GM23248 (cell line): Measurements from ENCODE around the gene MYEOV. TPM values are rescaled to one million over a fixed set of nuclear protein-coding genes. Genes with fewer than 3 reads are reported as not detected.

Experiments used
- DNase-seq: peaks from one replicate; pipeline ENCODE4 v3.0.0-alpha.2; 2015
- H2AFZ ChIP-seq: fragments of 200-600 bp; sonication (generic); 2 replicates; pipeline ENCODE4 v1.6.1; 2016; ENCODE audit warnings: antibody characterized with exemption
- H3F3A ChIP-seq: fragments of 200-600 bp; sonication (generic); 2 replicates; pipeline ENCODE4 v1.6.1; 2016; ENCODE audit warnings: mild to moderate bottlenecking, antibody characterized with exemption, mixed run types; ENCODE audit not compliant: insufficient read depth
- H3K27ac ChIP-seq: fragments of 200-600 bp; sonication (generic); 2 replicates; pipeline ENCODE4 v1.5.1; 2016; ENCODE audit warnings: mild to moderate bottlenecking
- H3K27me3 ChIP-seq: fragments of 200-600 bp; sonication (generic); replicated peaks from 2 replicates; pipeline ENCODE4 v1.6.1; 2016; ENCODE audit warnings: mild to moderate bottlenecking; ENCODE audit not compliant: insufficient read depth
- H3K36me3 ChIP-seq: fragments of 200-600 bp; sonication (generic); 2 replicates; pipeline ENCODE4 v1.6.1; 2016; ENCODE audit warnings: low read depth, mild to moderate bottlenecking
- H3K4me1 ChIP-seq: fragments of 200-600 bp; sonication (generic); 2 replicates; pipeline ENCODE4 v1.6.1; 2016; ENCODE audit warnings: mild to moderate bottlenecking; ENCODE audit not compliant: insufficient read depth
- H3K4me2 ChIP-seq: fragments of 200-600 bp; sonication (generic); one replicate; pipeline ENCODE4 v1.6.1; 2016; ENCODE audit warnings: mild to moderate bottlenecking; ENCODE audit not compliant: unreplicated experiment
- H3K4me3 ChIP-seq: fragments of 200-600 bp; sonication (generic); 2 replicates; pipeline ENCODE4 v1.5.1; 2016; ENCODE audit warnings: mild to moderate bottlenecking
- H3K79me2 ChIP-seq: fragments of 200-600 bp; sonication (generic); 2 replicates; pipeline ENCODE4 v1.6.1; 2016; ENCODE audit warnings: mild to moderate bottlenecking; ENCODE audit not compliant: insufficient read depth
- H3K9ac ChIP-seq: fragments of 200-600 bp; sonication (generic); 2 replicates; pipeline ENCODE4 v1.6.1; 2016; ENCODE audit warnings: mild to moderate bottlenecking
- H3K9me2 ChIP-seq: fragments of 200-600 bp; sonication (generic); 2 replicates; pipeline ENCODE4 v1.6.1; 2016; ENCODE audit warnings: mixed run types, mild to moderate bottlenecking, moderate library complexity; ENCODE audit not compliant: insufficient read depth
- H3K9me3 ChIP-seq: fragments of 200-600 bp; sonication (generic); one replicate; pipeline ENCODE4 v1.6.1; 2017; ENCODE audit warnings: low read depth
- H4K20me1 ChIP-seq: fragments of 200-600 bp; sonication (generic); 2 replicates; pipeline ENCODE4 v1.6.0; 2016; ENCODE audit not compliant: insufficient read depth
- EZH2 ChIP-seq: fragments of 200-600 bp; sonication (generic); IDR thresholded peaks from 2 replicates; pipeline ENCODE4 v1.6.1; 2018; ENCODE audit warnings: antibody characterized with exemption, mild to moderate bottlenecking; ENCODE audit not compliant: insufficient read depth, poor library complexity, severe bottlenecking
- EZH2phosphoT487 ChIP-seq: fragments of 200-600 bp; sonication (generic); IDR thresholded peaks from 2 replicates; pipeline ENCODE4 v1.6.1; 2018; ENCODE audit warnings: antibody characterized with exemption, moderate library complexity, mild to moderate bottlenecking, low read depth; ENCODE audit not compliant: insufficient read depth
- WGBS, 2 experiments: methylation state at CpG; one replicate each; pipeline ENCODE4 v1.1.6; 2015 to 2017; ENCODE audit warnings: low lambda C conversion rate in 2 of 2, low coverage in 1 of 2; ENCODE audit errors: missing lambda C conversion rate in 2 of 2; 5-methylcytosine and 5-hydroxymethylcytosine counted together
- in situ Hi-C: fragments of 300-500 bp; cut with MboI; formaldehyde crosslinking; loops from 2 replicates; pipeline ENCODE4 v1.15.0; 2020
- polyA plus RNA-seq: library from polyadenylated mRNA; unstranded; fragments of >200 nt; fragmentation: Nextera tagmentation; extraction: Ambion mirVana; gene quantifications from 2 replicates; pipeline ENCODE4 v1.2.1, GENCODE V29; 2016
- total RNA-seq: library from RNA; depleted of rRNA; stranded (reverse); fragments of >200 nt; shearing (Covaris generic); gene quantifications from 2 replicates; pipeline ENCODE4 v1.2.3, GENCODE V29; 2014

Gene MYEOV
- total and polyA plus RNA-seq, 2 experiments from 2014 or later, result 0.86 to 7.2 TPM

DNA sequence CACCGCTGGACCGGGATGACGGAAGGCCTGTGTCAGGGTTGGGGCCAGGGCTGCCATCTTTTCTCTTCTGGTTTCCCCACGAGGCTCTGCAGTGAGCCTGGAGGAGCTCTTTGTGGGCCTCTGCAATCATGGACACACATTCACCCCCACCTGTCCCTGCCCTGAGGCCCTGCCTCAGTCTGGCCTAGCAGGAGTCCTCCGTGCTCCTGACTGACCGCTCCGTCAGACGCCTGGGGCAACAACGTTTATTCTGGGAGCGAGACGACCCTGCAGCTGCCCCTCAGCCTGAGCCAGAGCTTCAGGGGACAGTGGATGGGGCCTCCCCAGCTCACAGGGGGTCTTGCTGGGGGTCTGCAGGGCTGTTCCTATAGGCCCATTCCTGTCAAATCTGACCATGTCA is 8.2 kb upstream of the MYEOV start:
- no peak overlapping the region for H3K4me2 ChIP-seq
- no peaks in the 10 kb centered on the region for H4K20me1 ChIP-seq
- H3K4me1 ChIP-seq, result peaks cover 8% of the 10 kb centered on the region
- in situ Hi-C loops, result no loop called here
- no peak overlapping the region for H3K4me3 ChIP-seq
- H3K36me3 ChIP-seq, result no peaks in the 10 kb centered on the region
- no peaks in the 10 kb centered on the region for H3K9me2 ChIP-seq
- H3K27ac ChIP-seq, result no peak overlapping the region
- peaks cover 1% of the 10 kb centered on the region; the same call in 1 of the 2 replicates for H3F3A ChIP-seq
- H2AFZ ChIP-seq, result no peak overlapping the region
- no peak for DNase-seq
- WGBS, 2 experiments, result 95 to 98% methylated on average over 11 of the region's 11 CpGs
- H3K79me2 ChIP-seq, result no peaks in the 10 kb centered on the region
- no peak for TF ChIP-seq EZH2
- TF ChIP-seq EZH2phosphoT487, result no peak
- no peaks in the 10 kb centered on the region for H3K27me3 ChIP-seq
- H3K9me3 ChIP-seq, result no peaks in the 10 kb centered on the region
- no peak overlapping the region for H3K9ac ChIP-seq

DNA sequence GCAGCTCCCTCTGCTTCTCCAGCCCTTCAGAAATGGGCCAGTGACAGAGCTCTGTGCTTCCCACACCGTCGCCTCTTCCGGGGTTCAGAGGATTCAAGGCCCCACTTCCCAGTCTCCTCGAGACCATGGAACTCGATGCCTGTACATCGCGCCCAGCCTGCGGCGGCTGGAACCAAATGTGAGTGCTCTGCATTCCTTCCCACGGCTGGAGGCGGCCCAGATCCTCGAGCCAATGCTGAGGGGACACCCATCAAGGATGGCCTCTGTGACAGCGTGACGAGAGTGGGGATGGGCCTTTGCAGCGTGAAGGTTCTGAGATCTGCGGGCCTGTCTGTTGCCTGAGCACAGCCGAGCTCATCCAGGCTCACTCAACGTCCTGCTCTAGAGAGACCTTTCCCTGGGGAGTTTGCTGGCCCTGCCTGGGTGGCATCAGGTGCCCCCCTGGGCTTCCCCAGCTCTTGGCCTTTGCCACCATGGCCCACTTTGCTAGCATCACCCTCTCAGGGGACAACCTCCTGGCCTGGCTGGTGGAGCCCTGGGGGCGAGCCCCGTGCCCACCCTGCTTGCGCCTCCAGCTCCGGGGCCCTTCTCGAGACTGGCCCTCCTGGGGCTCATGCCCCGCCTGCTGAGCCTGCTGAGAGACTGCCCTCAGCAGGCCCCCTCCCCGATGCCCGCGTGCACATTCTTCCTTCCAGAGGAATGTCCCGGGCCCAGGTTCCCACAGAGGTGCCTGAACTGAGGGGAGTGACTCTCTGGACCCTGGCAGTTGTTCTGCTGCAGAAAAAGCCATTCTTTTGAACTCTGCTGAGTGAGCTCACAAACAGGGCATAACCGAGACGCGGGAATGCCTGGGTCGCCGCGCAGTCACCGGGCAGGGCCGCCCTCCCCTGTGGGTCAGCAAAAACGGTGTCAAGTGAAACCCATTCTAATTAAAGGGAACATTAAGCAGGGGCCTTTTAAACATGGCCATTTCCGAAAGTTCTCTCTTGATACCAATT is 7.3 kb upstream of the MYEOV start:
- Histone ChIP-seq H3K27ac (no peak overlapping the region), H3K4me3 (no peak overlapping the region), H2AFZ (no peak overlapping the region), H3K36me3 (no peaks in the 10 kb centered on the region), H3K4me2 (no peak overlapping the region), H3K9ac (no peak overlapping the region), H3K79me2 (no peaks in the 10 kb centered on the region), H3K4me1 (peaks cover under 1% of the 10 kb centered on the region; the same call in 1 of the 2 replicates), H3K9me2 (no peaks in the 10 kb centered on the region), H3K9me3 (no peaks in the 10 kb centered on the region), H4K20me1 (no peaks in the 10 kb centered on the region), H3K27me3 (no peaks in the 10 kb centered on the region), H3F3A (no peaks in the 10 kb centered on the region)
- in situ Hi-C loops, result no loop called here
- no peak for DNase-seq
- TF ChIP-seq EZH2, result no peak
- no peak for TF ChIP-seq EZH2phosphoT487
- 86 to 91% methylated on average over 34 to 38 of the region's 38 CpGs for WGBS, 2 experiments

DNA sequence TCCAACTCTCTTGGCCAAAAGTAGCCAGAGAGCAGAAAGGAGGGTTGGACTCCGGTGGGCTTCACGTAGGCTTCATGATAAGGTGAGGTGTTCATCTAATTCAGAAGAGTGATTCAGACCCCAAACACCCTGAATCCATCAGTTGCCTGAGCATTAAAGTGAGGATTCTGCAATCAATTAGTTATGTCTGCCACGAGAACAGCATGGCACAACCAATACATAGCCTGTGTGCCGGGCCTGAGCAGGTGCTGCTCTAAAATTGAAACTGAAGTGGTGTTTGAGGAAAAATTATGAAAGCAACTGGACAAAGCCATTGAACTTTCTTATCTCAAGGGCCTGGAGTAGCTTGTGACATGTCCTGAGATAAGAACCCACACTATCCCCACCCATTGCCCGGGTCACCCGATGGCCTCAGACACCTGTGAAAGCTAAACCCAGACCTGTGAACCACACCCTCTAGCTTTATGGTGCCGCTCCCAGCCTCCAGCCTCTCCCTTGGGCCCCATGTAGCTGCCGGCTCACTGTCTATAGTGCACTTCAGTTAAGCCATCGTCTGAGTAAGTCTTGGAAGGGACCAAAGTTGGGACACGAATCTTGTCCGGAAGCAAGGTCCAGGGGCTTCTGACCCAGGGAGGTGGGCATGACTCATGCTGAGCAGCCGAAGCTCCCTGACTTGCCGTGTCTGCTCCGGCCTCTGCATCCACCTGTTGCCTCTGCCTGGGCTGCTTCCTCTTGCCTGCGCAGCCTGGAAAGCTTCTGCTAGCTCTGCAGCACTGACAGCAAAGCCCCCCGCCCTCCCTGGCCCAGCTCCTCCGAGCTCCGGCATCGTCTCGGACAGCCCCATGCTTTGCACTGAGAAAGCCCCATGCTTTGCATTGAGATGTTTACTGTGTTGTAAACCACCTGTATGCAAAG is 5.7 kb upstream of the MYEOV start:
- Histone ChIP-seq H3K9me2 (no peaks in the 10 kb centered on the region), H3K27ac (no peak overlapping the region), H3K4me3 (no peak overlapping the region), H2AFZ (no peak overlapping the region), H3K4me1 (no peaks in the 10 kb centered on the region), H3K36me3 (no peaks in the 10 kb centered on the region), H3F3A (no peaks in the 10 kb centered on the region), H3K9me3 (no peaks in the 10 kb centered on the region), H3K4me2 (no peak overlapping the region), H3K79me2 (no peaks in the 10 kb centered on the region), H3K27me3 (no peaks in the 10 kb centered on the region), H4K20me1 (no peaks in the 10 kb centered on the region), H3K9ac (no peak overlapping the region)
- TF ChIP-seq EZH2phosphoT487 (no peak), EZH2 (no peak)
- in situ Hi-C loops, result no loop called here
- 74 to 79% methylated on average over 20 of the region's 20 CpGs for WGBS, 2 experiments
- no peak for DNase-seq

- Histone ChIP-seq H4K20me1 (no peaks in the 10 kb centered on the region), H3K9me3 (no peaks in the 10 kb centered on the region), H3K79me2 (no peaks in the 10 kb centered on the region), H3K27me3 (no peaks in the 10 kb centered on the region), H3K4me3 (no peak overlapping the region), H3K9me2 (no peaks in the 10 kb centered on the region), H3K9ac (no peak overlapping the region), H3K4me1 (no peaks in the 10 kb centered on the region), H3K36me3 (no peaks in the 10 kb centered on the region), H2AFZ (no peak overlapping the region), H3F3A (0 out of 2 replicates have a peak, but pooled peaks cover 3% of the 10 kb centered on the region), H3K27ac (no peak overlapping the region), H3K4me2 (no peak overlapping the region)
- TF ChIP-seq EZH2, result no peak
- no peak for TF ChIP-seq EZH2phosphoT487
- in situ Hi-C loops, result no loop called here
- WGBS, 2 experiments, result 27 to 34% methylated on average over 2 of the region's 2 CpGs
- no peak for DNase-seq
Measured at GRCh38 chr11:69288883-69289242, 5.1 kb upstream of the MYEOV start.
